Measurements from ENCODE around the gene NLK.

DNA sequence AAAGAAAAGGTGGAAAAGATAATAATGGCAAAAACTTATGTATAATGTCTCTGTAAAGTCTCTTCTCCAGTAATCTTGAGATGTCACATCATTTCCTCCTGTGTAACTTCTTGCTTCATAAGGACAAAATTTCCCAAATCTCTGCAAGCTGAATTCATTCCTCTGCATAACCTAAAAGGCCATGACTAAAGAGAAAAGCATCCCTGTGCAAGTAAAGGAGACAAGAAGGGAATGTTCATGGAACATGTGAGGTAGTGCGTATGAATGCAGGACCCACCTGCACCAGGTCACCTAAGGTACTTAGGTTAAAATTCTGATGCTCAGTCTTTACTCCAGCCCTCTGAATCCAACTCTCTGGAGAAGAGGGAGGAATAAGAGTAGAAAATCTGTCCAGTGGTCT lies 46.9 kb upstream of the NLK start:
- TF ChIP-seq, protein P1, sequence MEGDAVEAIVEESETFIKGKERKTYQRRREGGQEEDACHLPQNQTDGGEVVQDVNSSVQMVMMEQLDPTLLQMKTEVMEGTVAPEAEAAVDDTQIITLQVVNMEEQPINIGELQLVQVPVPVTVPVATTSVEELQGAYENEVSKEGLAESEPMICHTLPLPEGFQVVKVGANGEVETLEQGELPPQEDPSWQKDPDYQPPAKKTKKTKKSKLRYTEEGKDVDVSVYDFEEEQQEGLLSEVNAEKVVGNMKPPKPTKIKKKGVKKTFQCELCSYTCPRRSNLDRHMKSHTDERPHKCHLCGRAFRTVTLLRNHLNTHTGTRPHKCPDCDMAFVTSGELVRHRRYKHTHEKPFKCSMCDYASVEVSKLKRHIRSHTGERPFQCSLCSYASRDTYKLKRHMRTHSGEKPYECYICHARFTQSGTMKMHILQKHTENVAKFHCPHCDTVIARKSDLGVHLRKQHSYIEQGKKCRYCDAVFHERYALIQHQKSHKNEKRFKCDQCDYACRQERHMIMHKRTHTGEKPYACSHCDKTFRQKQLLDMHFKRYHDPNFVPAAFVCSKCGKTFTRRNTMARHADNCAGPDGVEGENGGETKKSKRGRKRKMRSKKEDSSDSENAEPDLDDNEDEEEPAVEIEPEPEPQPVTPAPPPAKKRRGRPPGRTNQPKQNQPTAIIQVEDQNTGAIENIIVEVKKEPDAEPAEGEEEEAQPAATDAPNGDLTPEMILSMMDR (IDR thresholded peaks at IDR 0.05; ENCODE audit: insufficient read depth, low read length, poor library complexity, severe bottlenecking) = no peak
- TF ChIP-seq EZH2phosphoT487 (conservative IDR thresholded peaks at IDR 0.05; ENCODE audit: low read length) = no peak

All from SU-DHL-6 (cell line).